ENCODE data around the gene LHPP.

Gene LHPP

DNA sequence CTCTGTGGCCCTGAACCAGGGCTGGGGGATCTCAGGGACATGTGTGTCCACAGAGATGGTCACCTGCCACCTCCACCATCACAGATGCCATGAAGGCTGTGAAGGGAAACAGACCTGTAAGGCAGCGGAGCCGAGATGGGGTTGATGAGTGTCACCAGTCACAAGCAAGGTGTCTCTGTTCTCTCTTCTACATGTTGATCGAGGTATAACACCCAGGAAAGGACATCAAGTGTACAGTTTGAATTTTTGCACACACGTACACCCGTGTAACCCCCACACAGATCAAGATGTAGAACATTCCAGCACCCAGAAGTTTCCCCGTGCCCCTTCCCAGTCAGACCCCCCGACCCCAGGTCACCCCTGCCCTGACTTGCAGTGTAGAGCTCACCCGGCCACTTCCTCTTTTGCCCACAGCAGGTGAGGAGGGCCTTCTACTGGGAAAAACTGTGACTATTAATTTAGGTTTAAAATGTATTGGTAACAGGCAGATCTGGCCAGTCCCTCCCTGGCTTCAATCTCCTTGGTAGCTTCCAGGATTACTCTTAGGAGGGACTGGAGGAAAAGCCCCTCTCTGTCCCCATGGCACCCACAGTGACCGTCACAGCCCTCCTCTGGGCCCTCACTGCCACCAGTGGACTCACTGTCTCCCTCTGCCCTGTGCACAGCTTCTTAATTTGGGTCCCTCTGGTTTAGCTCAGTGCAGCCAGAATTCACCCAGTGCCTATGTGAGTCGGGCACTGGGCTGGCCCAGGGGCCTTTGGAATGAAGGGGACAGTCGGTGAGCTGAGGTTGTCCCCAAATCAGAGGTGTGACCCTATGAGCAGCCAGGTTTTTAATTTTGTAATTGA lies 108.2 kb downstream of the LHPP start:
- Histone ChIP-seq H3K4me3 (no peak overlapping the region), H3K36me3 (no peaks in the 10 kb centered on the region), H3K9me3 (replicated peaks in 1 of 11) (no peaks in the 10 kb centered on the region), H3K27me3 (peaks cover 0 to 22% (median 6%) of the 10 kb centered on the region in 11 experiments; a peak in 9 of 22 replicates), H3K27ac (no peak overlapping the region), H3K4me1 (peaks cover 0 to 52% (median 36%) of the 10 kb centered on the region in 10 experiments; a peak in 17 of 20 replicates), H3K9ac (peak overlapping the region in 3 of 11 experiments; percentile 39 to 46 (median 46); a peak in 5 of 22 replicates), H4K20me1 (peaks cover 0 to 11% (median 0%) of the 10 kb centered on the region in 11 experiments; a peak in 1 of 22 replicates), H3K4me2 (peak overlapping the region in 9 of 11 experiments; percentile 12 to 78 (median 55); a peak in 16 of 22 replicates)
- no peak for TF ChIP-seq Cebpa-rat (IDR thresholded peaks at IDR 0.05)

DNA sequence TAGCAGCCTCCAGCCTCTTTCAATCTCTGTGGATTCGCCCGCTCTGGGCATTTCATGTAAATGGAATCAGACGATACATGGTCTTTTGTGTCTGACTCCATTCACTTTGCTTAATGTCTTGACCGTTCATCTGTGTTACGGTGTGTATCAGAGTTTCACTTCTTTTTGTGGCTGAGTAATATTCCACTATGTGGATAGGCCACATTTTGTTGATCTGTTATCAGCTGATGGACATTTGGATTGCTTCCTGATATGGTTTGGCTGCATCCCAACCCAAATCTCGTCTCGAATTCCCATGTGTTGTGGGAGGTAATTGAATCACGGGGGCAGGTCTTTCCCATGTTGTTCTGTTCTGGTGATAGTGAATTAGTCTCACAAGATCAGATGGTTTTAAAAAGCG lies 109.0 kb downstream of the LHPP start:
- TF ChIP-seq Cebpa-rat (IDR thresholded peaks at IDR 0.05): no peak
- peaks cover 0 to 19% (median 0%) of the 10 kb centered on the region in 11 experiments; a peak in 1 of 22 replicates for H4K20me1 ChIP-seq
- peak overlapping the region in 1 of 11 experiments; percentile 78; a peak in 1 of 22 replicates for H3K4me2 ChIP-seq
- no peak overlapping the region for H3K27ac ChIP-seq
- no peak overlapping the region for H3K9ac ChIP-seq
- H3K9me3 ChIP-seq (replicated peaks in 1 of 11): no peaks in the 10 kb centered on the region
- no peaks in the 10 kb centered on the region for H3K36me3 ChIP-seq
- H3K27me3 ChIP-seq: peaks cover 0 to 15% (median 4%) of the 10 kb centered on the region in 11 experiments; a peak in 9 of 22 replicates
- H3K4me1 ChIP-seq: peaks cover 0 to 45% (median 28%) of the 10 kb centered on the region in 10 experiments; a peak in 17 of 20 replicates
- H3K4me3 ChIP-seq: no peak overlapping the region

DNA sequence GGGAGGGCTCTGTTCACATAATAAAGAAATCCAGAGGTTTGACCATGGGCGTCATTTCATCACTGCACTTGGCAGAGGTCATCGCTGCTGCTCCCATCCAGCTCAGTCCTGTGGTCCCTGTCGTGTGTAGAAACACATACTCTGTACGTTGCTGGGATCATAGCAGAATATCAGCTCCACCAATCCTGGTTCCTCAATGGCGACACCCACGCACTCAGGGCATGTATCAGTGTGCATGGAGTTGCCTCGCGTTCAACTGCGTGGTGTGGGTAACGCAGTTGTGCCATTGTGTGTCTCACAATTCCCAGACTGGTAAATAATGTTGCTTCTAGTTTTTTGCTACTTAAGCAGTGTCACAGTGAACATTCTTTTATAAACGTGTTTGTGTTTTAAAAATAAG lies 111.1 kb downstream of the LHPP start:
- H3K27me3 ChIP-seq: 0 out of 22 replicates have a peak, but pooled peaks cover 0 to 4% (median 0%) of the 10 kb centered on the region in 11 experiments
- no peak overlapping the region for H3K27ac ChIP-seq
- no peak overlapping the region for H3K9ac ChIP-seq
- H4K20me1 ChIP-seq: peaks cover 0 to 16% (median 0%) of the 10 kb centered on the region in 11 experiments; a peak in 1 of 22 replicates
- H3K36me3 ChIP-seq: no peaks in the 10 kb centered on the region
- no peak for TF ChIP-seq Cebpa-rat (IDR thresholded peaks at IDR 0.05)
- peaks cover 0 to 34% (median 18%) of the 10 kb centered on the region in 10 experiments; a peak in 17 of 20 replicates for H3K4me1 ChIP-seq
- no peaks in the 10 kb centered on the region for H3K9me3 ChIP-seq (replicated peaks in 1 of 11)
- no peak overlapping the region for H3K4me3 ChIP-seq
- no peak overlapping the region for H3K4me2 ChIP-seq

DNA sequence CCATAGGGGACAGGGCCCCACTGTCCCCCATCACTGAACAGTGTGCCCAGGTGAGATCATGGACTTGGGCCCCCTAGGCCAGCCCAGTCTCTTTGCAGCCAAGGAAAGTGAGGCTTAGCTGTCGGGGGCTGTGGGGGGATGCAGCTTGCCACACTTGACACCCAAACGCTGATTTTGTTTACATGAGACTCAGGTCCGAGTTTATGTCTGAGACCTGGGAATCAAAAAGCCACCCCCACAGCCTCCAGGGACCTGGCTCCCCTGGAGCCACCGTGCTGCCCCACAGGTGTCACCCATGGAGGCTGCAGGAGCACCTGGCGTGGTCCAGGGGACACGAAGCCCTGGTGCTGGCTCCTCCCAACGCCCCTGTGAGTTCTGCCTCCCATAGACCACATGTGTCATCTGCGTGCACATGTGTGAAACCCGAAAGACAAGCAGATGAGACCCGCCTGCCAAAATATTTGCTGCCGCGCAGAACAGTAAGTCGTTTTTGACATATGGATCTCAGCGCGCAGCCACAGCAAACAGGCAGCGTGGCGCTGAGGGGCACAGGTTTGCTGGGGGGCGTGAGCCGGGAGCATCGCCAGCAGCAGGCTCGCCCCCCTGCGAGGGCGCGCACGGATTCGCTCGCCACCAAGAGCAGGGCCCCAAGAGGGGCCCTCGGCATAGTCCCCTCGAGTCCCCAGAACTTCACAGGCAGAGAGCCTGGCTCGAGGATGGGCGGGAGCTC lies 112.3 kb downstream of the LHPP start:
- no peak for TF ChIP-seq Cebpa-rat (IDR thresholded peaks at IDR 0.05)
- H3K36me3 ChIP-seq: no peaks in the 10 kb centered on the region
- no peak overlapping the region for H3K4me3 ChIP-seq
- H3K9ac ChIP-seq: no peak overlapping the region
- no peak overlapping the region for H3K27ac ChIP-seq
- peak overlapping the region in 1 of 11 experiments; percentile 7; a peak in 1 of 22 replicates for H3K4me2 ChIP-seq
- peaks cover 0 to 10% (median 0%) of the 10 kb centered on the region in 11 experiments; a peak in 1 of 22 replicates for H4K20me1 ChIP-seq
- no peaks in the 10 kb centered on the region for H3K9me3 ChIP-seq (replicated peaks in 1 of 11)
- peaks cover 0 to 39% (median 25%) of the 10 kb centered on the region in 10 experiments; a peak in 17 of 20 replicates for H3K4me1 ChIP-seq
- 0 out of 22 replicates have a peak, but pooled peaks cover 0 to 4% (median 0%) of the 10 kb centered on the region in 11 experiments for H3K27me3 ChIP-seq

DNA sequence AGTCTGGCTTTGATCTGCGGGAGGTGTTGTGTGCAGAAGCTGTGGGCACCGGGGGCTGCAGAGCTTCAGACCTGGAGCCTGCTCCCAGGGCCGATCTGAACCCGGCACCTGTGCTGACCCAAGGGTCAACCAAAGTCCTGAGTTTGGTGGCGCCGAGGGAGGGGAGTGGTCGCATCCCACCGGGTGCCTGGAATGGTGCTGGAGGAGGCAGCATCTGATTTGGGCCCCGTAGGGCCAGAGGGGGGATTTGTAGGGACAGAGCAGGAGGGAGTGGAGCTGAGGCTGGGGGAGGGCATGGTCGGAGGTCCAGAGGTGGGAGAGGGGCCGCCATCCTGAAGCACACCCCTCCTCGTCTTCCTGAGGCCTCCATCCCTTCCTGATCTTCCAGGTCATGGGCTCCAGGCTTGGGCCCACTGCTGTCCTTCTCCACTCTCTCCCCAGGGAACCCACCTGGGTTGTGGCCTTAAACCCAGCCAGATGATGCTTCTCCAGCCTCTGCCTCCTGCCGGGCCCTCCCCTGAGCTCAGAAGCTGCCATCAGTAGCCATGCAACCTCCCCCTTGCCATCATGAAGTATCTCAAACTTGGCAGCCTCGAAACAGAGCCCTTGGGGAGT lies 112.9 kb downstream of the LHPP start:
- Histone ChIP-seq H3K4me3 (no peak overlapping the region), H3K27ac (no peak overlapping the region), H3K4me2 (no peak overlapping the region), H3K36me3 (no peaks in the 10 kb centered on the region), H3K4me1 (peaks cover 0 to 35% (median 20%) of the 10 kb centered on the region in 10 experiments; a peak in 17 of 20 replicates), H3K9me3 (replicated peaks in 1 of 11) (no peaks in the 10 kb centered on the region), H3K9ac (no peak overlapping the region), H3K27me3 (no peaks in the 10 kb centered on the region), H4K20me1 (0 out of 22 replicates have a peak, but pooled peaks cover 0 to 10% (median 0%) of the 10 kb centered on the region in 11 experiments)
- no peak for TF ChIP-seq Cebpa-rat (IDR thresholded peaks at IDR 0.05)

DNA sequence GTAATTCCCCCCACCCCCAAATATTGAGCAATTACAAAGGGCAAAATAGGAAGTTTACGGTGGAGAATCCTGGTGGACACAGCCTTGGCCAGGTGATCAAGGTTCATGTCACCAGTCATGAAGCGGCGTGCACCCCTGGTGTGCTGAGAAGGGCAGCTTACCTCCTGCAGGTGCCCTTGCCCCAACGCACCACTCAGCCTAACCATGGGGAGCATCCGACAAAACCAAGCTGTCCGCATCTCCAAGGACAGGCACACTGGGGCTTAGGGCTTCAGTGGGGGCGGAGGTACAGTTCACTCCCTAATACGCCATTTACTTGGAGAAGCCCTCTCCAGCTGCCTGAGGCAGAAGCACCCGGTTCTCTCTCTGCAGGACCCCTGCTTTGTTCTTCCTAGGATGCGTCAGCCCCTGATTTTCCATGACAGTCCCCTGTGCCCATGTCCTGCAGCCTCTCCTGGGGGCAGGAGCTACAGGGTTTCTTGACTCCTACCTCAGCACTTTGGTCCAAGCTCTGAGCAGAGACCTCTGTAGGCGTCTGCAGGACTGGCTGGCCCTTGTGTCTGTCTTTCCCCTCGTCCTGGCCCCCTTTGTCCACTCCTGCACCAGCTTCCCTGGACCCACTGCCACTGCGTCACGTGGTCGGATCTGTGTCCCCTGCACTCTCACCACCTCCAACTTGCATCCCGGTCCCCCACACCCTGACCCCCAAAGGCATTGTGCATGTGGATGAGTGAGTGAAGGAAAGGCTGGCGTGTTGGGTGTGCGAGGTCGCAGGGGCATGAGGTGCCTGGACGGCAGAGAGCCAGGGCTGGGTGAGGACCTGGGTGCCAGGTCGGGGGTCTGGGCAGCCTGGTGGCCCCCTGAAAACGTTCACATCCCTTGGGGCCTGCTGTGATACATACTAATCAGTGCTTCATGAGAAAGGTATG lies 113.7 kb downstream of the LHPP start:
- Histone ChIP-seq H4K20me1 (0 out of 22 replicates have a peak, but pooled peaks cover 0 to 10% (median 0%) of the 10 kb centered on the region in 11 experiments), H3K36me3 (no peaks in the 10 kb centered on the region), H3K4me1 (peaks cover 0 to 27% (median 13%) of the 10 kb centered on the region in 10 experiments; a peak in 11 of 20 replicates), H3K27me3 (no peaks in the 10 kb centered on the region), H3K9me3 (replicated peaks in 1 of 11) (peaks cover 0 to 6% (median 4%) of the 10 kb centered on the region in 11 experiments; a peak in 12 of 22 replicates), H3K9ac (no peak overlapping the region), H3K27ac (no peak overlapping the region), H3K4me2 (no peak overlapping the region), H3K4me3 (no peak overlapping the region)
- no peak for TF ChIP-seq Cebpa-rat (IDR thresholded peaks at IDR 0.05)

DNA sequence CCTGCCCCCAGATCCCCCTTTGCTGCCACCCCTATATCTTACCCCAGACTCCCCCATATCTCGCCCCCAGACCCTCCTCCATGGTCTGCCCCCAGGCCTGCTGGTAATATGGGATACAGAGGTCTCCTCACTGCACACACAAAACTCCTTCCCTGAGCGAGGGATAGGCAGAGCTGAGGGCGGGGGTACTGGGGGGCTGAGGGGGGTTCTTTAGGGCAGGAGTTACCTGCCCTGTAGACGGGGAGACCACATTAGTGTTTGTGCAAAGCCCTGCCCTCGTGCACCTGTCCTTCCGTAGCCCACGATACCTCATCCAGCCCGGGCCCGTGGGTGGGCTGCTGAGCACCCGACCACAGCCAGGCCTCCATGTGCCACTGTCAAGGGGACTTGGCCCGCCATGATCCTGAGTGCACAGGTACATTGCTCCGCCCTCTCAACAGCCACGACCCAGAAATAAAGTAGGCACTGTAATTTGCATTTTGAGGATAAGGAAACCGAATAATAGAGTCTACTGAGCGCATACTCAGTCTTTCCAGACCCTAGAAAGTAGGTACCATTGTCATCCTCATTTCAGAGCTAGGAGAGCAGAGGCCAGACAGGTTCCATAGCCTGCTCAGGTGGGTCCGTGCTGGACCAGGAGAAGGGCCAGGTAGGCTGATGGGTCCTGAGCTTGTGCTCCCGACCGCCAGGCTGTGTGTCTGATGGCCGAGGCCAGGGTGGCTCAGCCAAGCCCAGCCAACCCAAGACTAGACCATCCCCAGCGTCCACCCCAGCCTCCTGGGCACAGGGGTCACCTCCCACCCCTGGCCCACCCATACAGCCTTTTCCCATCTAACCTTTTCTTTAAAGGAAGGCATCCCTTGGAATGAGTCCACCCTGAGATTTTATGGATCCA lies 115.2 kb downstream of the LHPP start:
- Histone ChIP-seq H3K27me3 (no peaks in the 10 kb centered on the region), H3K9me3 (replicated peaks in 1 of 11) (peaks cover 0 to 17% (median 14%) of the 10 kb centered on the region in 11 experiments; a peak in 14 of 22 replicates), H3K4me3 (no peak overlapping the region), H3K4me1 (peaks cover 0 to 27% (median 12%) of the 10 kb centered on the region in 10 experiments; a peak in 11 of 20 replicates), H3K4me2 (no peak overlapping the region), H4K20me1 (0 out of 22 replicates have a peak, but pooled peaks cover 0 to 10% (median 0%) of the 10 kb centered on the region in 11 experiments), H3K36me3 (no peaks in the 10 kb centered on the region), H3K27ac (no peak overlapping the region), H3K9ac (no peak overlapping the region)
- no peak for TF ChIP-seq Cebpa-rat (IDR thresholded peaks at IDR 0.05)

Data from BLaER1 treated with 17β-estradiol and CSF1 and Interleukin-3, amounts not matched to agents 10 nM and 100 nM (cell line).